IMR-90 (cell line): ENCODE measurements around the gene ZNF136. TPM values are rescaled to one million over a fixed set of nuclear protein-coding genes. Genes with fewer than 3 reads are reported as not detected.

Source experiments
- ATAC-seq: fragments of 200-7000 bp; cut with Tn5 transposase; 2 replicates; pipeline ENCODE4 v1.9.1; 2020; ENCODE audit warnings: low read depth, mild to moderate bottlenecking, moderate library complexity
- BruUV-seq: library from RNA; stranded (reverse); fragments of 400-500 nt; replicated peaks from 2 replicates; lab custom pipeline; 2021; lab: Mats Ljungman, UMichigan
- CTCF ChIA-PET: fragments of 300-600 bp; formaldehyde crosslinking; extraction: SDS; loops from one replicate; lab custom pipeline; 2021; ENCODE audit warnings: antibody characterized with exemption; lab: Yijun Ruan, JAX
- POLR2A ChIA-PET: fragments of 300-600 bp; sonication (Branson Sonifier 250); formaldehyde crosslinking; loops from one replicate; lab custom pipeline; 2022; ENCODE audit warnings: antibody characterized with exemption; ENCODE audit not compliant: unreplicated experiment; lab: Charles Lee
- DNase-seq: peaks from one replicate; pipeline ENCODE4 v3.0.0; 2013
- H2AFZ ChIP-seq: replicated peaks from 2 replicates; pipeline ENCODE3; 2013; ENCODE audit warnings: low read length, mild to moderate bottlenecking; ENCODE audit not compliant: poor library complexity
- H2AK5ac ChIP-seq: 2 replicates; pipeline ENCODE4 v1.6.1; 2013; ENCODE audit warnings: low read depth, low read length, inconsistent platforms
- H2AK9ac ChIP-seq: replicated peaks from 2 replicates; pipeline ENCODE3; 2013; ENCODE audit warnings: mild to moderate bottlenecking, low read depth, low read length, moderate library complexity; ENCODE audit not compliant: poor library complexity
- H2BK120ac ChIP-seq: 2 replicates; pipeline ENCODE4 v1.6.1; 2013; ENCODE audit warnings: low read depth, low read length, inconsistent platforms
- H2BK15ac ChIP-seq: 3 replicates; pipeline ENCODE4 v1.6.1; 2013; ENCODE audit warnings: low read depth, low read length, inconsistent platforms
- H2BK20ac ChIP-seq: 2 replicates; pipeline ENCODE4 v1.6.1; 2013; ENCODE audit warnings: low read depth, mild to moderate bottlenecking, inconsistent platforms, low read length, moderate library complexity
- H2BK5ac ChIP-seq: 2 replicates; pipeline ENCODE4 v1.6.1; 2013; ENCODE audit warnings: mild to moderate bottlenecking, low read depth, low read length, inconsistent platforms; ENCODE audit not compliant: poor library complexity, severe bottlenecking
- H3K14ac ChIP-seq: replicated peaks from 2 replicates; pipeline ENCODE4 v1.6.1; 2013; ENCODE audit warnings: low read depth, low read length, inconsistent platforms
- H3K18ac ChIP-seq: 2 replicates; pipeline ENCODE4 v1.6.1; 2013; ENCODE audit warnings: low read depth, low read length, control low read depth
- H3K23ac ChIP-seq: 2 replicates; pipeline ENCODE4 v1.6.1; 2013; ENCODE audit warnings: low read depth, low read length, inconsistent platforms
- H3K27ac ChIP-seq: 2 replicates; pipeline ENCODE4 v1.5.1; 2013; ENCODE audit warnings: mild to moderate bottlenecking, control low read depth, low read length; ENCODE audit not compliant: insufficient read depth
- H3K27me3 ChIP-seq: 2 replicates; pipeline ENCODE4 v1.6.1; 2013; ENCODE audit warnings: low read length; ENCODE audit not compliant: control insufficient read depth, insufficient read depth
- H3K36me3 ChIP-seq: 2 replicates; pipeline ENCODE4 v1.6.1; 2013; ENCODE audit warnings: low read length, mixed read lengths; ENCODE audit not compliant: control insufficient read depth, insufficient read depth
- H3K4ac ChIP-seq: 2 replicates; pipeline ENCODE4 v1.6.1; 2013; ENCODE audit warnings: low read depth, low read length, inconsistent platforms
- H3K4me1 ChIP-seq: 2 replicates; pipeline ENCODE4 v1.6.1; 2013; ENCODE audit warnings: low read length, mixed read lengths; ENCODE audit not compliant: control insufficient read depth, insufficient read depth
- H3K4me2 ChIP-seq: 2 replicates; pipeline ENCODE4 v1.6.1; 2013; ENCODE audit warnings: low read depth, mild to moderate bottlenecking, control low read depth, low read length, moderate library complexity
- H3K4me3 ChIP-seq: 2 replicates; pipeline ENCODE4 v1.5.1; 2013; ENCODE audit warnings: low read depth, mild to moderate bottlenecking, control low read depth, low read length, moderate library complexity; ENCODE audit not compliant: insufficient read depth
- H3K56ac ChIP-seq: 2 replicates; pipeline ENCODE4 v1.6.1; 2013; ENCODE audit warnings: low read length, inconsistent platforms; ENCODE audit not compliant: insufficient read depth; ENCODE audit errors: extremely low read depth
- H3K79me1 ChIP-seq, 2 experiments: 2 replicates each; pipeline ENCODE4 v1.6.1; 2013; ENCODE audit warnings: low read length in 2 of 2, inconsistent platforms in 1 of 2, low read depth in 1 of 2
- H3K9ac ChIP-seq: 2 replicates; pipeline ENCODE4 v1.6.1; 2013; ENCODE audit warnings: low read depth, low read length, control low read depth
- H3K9me1 ChIP-seq: 2 replicates; pipeline ENCODE4 v1.6.1; 2013; ENCODE audit warnings: low read length, inconsistent platforms; ENCODE audit not compliant: insufficient read depth
- H3K9me3 ChIP-seq: 2 replicates; pipeline ENCODE4 v1.6.1; 2013; ENCODE audit warnings: low read length; ENCODE audit not compliant: control insufficient read depth, insufficient read depth
- H4K20me1 ChIP-seq: 2 replicates; pipeline ENCODE4 v1.6.1; 2013; ENCODE audit warnings: low read length, inconsistent platforms; ENCODE audit not compliant: insufficient read depth
- H4K5ac ChIP-seq: 2 replicates; pipeline ENCODE4 v1.6.1; 2013; ENCODE audit warnings: mild to moderate bottlenecking, low read depth, low read length, control low read depth
- H4K8ac ChIP-seq, 2 experiments: 2 replicates each; pipeline ENCODE4 v1.6.1; 2013; ENCODE audit warnings: low read depth in 2 of 2, low read length in 2 of 2, control low read depth in 1 of 2, inconsistent platforms in 1 of 2
- H4K91ac ChIP-seq: 2 replicates; pipeline ENCODE4 v1.6.1; 2013; ENCODE audit warnings: low read depth, low read length, inconsistent platforms; ENCODE audit not compliant: insufficient read depth
- BHLHE40 ChIP-seq: fragments of 150-350 bp; IDR thresholded peaks from 2 replicates; pipeline ENCODE4 v1.6.1; 2016; ENCODE audit warnings: mild to moderate bottlenecking, low read depth, low read length
- CEBPB ChIP-seq: IDR thresholded peaks from 2 replicates; pipeline ENCODE4 v1.6.1; 2012; ENCODE audit warnings: low read depth, low read length, improper control_type of control experiment
- CHD1 ChIP-seq: IDR thresholded peaks from 2 replicates; pipeline ENCODE4 v1.6.1; 2012; ENCODE audit warnings: low read depth, low read length, improper control_type of control experiment
- FOS ChIP-seq: fragments of 150-350 bp; IDR thresholded peaks from 2 replicates; pipeline ENCODE4 v1.6.1; 2016; ENCODE audit warnings: low read depth, low read length
- MAFK ChIP-seq: IDR thresholded peaks from 2 replicates; pipeline ENCODE4 v1.6.1; 2012; ENCODE audit warnings: low read depth, low read length, improper control_type of control experiment
- NFE2L2 ChIP-seq: fragments of 150-350 bp; IDR thresholded peaks from 2 replicates; pipeline ENCODE4 v1.6.1; 2016; ENCODE audit warnings: low read depth, mild to moderate bottlenecking, low read length
- POLR2A ChIP-seq: IDR thresholded peaks from 2 replicates; pipeline ENCODE4 v1.6.1; 2012; ENCODE audit warnings: mild to moderate bottlenecking, low read depth, low read length
- RAD21 ChIP-seq: IDR thresholded peaks from 2 replicates; pipeline ENCODE4 v1.6.1; 2012; ENCODE audit warnings: low read length, improper control_type of control experiment
- RCOR1 ChIP-seq: IDR thresholded peaks from 2 replicates; pipeline ENCODE4 v1.6.1; 2012; ENCODE audit warnings: mild to moderate bottlenecking, low read length, improper control_type of control experiment; ENCODE audit not compliant: insufficient replicate concordance
- RFX5 ChIP-seq: IDR thresholded peaks from 2 replicates; pipeline ENCODE4 v1.8.0; 2012; ENCODE audit warnings: low read depth, mild to moderate bottlenecking, low read length, moderate library complexity
- SMC3 ChIP-seq: fragments of 150-350 bp; IDR thresholded peaks from 2 replicates; pipeline ENCODE4 v1.6.1; 2016; ENCODE audit warnings: low read depth, mild to moderate bottlenecking, antibody characterized with exemption, low read length, moderate library complexity
- WGBS, 2 experiments: methylation state at CpG; one replicate each; pipeline versions ENCODE4 v1.1.5 to v1.1.7; 2013; ENCODE audit warnings: missing lambda C conversion rate in 2 of 2; ENCODE audit not compliant: insufficient read length in 1 of 2; ENCODE audit errors: extremely low coverage in 2 of 2; 5-methylcytosine and 5-hydroxymethylcytosine counted together
- dilution Hi-C: fragments of 300-500 bp; cut with HindIII; formaldehyde crosslinking; loops from one replicate; pipeline ENCODE4 v1.14.3; 2018; ENCODE audit warnings: low sequenced_read_pairs; ENCODE audit not compliant: unreplicated experiment
- in situ Hi-C: fragments of 300-500 bp; cut with MboI; formaldehyde crosslinking; loops from 3 replicates; pipeline ENCODE4 v1.14.3; 2019; ENCODE audit warnings: low sequenced_read_pairs, inconsistent platforms, mixed read lengths
- intact Hi-C: fragments of 100-400 bp; cut with micrococcal nuclease; formaldehyde crosslinking; loops from 2 replicates; pipeline ENCODE4 v1.10.0; 2022
- polyA plus RNA-seq, 3 experiments: library from polyadenylated mRNA; depleted of rRNA; stranded (reverse); fragments of >200 nt; gene quantifications; 2 replicates each; pipeline ENCODE4 v1.2.3, GENCODE V29; 2012; ENCODE audit warnings: low replicate concordance in 1 of 3
- total RNA-seq: library from RNA; depleted of rRNA; stranded (reverse); fragments of >200 nt; gene quantifications from 2 replicates; pipeline ENCODE4 v1.2.3, GENCODE V29; 2012
- TF ChIP-seq, protein P1 (sequence below): fragments of 150-350 bp; IDR thresholded peaks from 2 replicates; pipeline ENCODE4 v1.6.1; 2017; ENCODE audit warnings: mild to moderate bottlenecking, antibody characterized with exemption, low read length, low read depth
- TF ChIP-seq, protein P2 (sequence below): conservative IDR thresholded peaks from 2 replicates; pipeline ENCODE4 v1.5.1; 2012; ENCODE audit warnings: mild to moderate bottlenecking, low read depth, low read length, improper control_type of control experiment
- TF ChIP-seq, protein P3 (sequence below): fragments of 150-350 bp; IDR thresholded peaks from 2 replicates; pipeline ENCODE4 v1.6.1; 2016; ENCODE audit warnings: low read depth, mild to moderate bottlenecking, low read length, moderate library complexity, borderline replicate concordance

ZNF136 gene
- total and polyA plus RNA-seq, 2 of the 4 experiments (the other 2 are of a cell fraction) = 1.9 to 6.8 TPM

DNA sequence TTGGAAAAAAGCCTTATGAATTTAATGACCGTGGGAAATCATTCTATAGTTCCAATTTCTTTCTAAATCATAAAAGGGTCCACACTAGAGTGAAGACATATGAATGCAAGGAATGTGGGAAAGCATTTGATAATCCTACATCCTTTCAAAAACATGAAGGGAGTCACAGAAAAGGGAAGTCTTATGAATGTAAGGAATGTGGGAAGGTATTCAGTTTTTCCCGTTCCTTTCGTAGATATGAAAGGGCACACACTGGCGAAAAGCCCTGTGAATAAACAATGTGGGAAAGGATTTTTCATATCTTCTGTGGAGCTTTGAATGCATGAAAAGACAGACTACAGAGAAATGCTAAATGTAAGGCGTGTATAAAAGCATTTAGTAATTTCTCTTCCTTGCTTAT lies 49.8 kb upstream of the ZNF136 start:
- no peak overlapping the region for H4K5ac ChIP-seq
- in situ Hi-C loops = no loop called here
- H4K8ac ChIP-seq = no peak overlapping the region
- H3K4me1 ChIP-seq = no peaks in the 10 kb centered on the region
- BruUV-seq = TSS peak; percentile 19
- no peak overlapping the region for H3K9ac ChIP-seq
- ChIA-PET POLR2A (no interaction called here), CTCF (no interaction called here)
- no peak overlapping the region for H3K27ac ChIP-seq
- H3K9me3 ChIP-seq = peaks cover 39% of the 10 kb centered on the region
- H2AK9ac ChIP-seq = no peak overlapping the region
- H3K56ac ChIP-seq = no peak overlapping the region
- no peak overlapping the region for H2AK5ac ChIP-seq
- DNase-seq = no peak
- dilution Hi-C loops = no loop called here
- H2BK20ac ChIP-seq = no peak overlapping the region
- no peak overlapping the region for H2BK15ac ChIP-seq
- no peak overlapping the region for H3K4ac ChIP-seq
- TF ChIP-seq NFE2L2 (no peak), SMC3 (no peak), RAD21 (no peak), MAFK (no peak), POLR2A (no peak), FOS (no peak), CEBPB (no peak), BHLHE40 (no peak), RFX5 (no peak), CHD1 (no peak), RCOR1 (no peak)
- TF ChIP-seq, protein P1, sequence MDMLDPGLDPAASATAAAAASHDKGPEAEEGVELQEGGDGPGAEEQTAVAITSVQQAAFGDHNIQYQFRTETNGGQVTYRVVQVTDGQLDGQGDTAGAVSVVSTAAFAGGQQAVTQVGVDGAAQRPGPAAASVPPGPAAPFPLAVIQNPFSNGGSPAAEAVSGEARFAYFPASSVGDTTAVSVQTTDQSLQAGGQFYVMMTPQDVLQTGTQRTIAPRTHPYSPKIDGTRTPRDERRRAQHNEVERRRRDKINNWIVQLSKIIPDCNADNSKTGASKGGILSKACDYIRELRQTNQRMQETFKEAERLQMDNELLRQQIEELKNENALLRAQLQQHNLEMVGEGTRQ = no peak
- TF ChIP-seq, protein P2, sequence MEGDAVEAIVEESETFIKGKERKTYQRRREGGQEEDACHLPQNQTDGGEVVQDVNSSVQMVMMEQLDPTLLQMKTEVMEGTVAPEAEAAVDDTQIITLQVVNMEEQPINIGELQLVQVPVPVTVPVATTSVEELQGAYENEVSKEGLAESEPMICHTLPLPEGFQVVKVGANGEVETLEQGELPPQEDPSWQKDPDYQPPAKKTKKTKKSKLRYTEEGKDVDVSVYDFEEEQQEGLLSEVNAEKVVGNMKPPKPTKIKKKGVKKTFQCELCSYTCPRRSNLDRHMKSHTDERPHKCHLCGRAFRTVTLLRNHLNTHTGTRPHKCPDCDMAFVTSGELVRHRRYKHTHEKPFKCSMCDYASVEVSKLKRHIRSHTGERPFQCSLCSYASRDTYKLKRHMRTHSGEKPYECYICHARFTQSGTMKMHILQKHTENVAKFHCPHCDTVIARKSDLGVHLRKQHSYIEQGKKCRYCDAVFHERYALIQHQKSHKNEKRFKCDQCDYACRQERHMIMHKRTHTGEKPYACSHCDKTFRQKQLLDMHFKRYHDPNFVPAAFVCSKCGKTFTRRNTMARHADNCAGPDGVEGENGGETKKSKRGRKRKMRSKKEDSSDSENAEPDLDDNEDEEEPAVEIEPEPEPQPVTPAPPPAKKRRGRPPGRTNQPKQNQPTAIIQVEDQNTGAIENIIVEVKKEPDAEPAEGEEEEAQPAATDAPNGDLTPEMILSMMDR = no peak
- TF ChIP-seq, protein P3, sequence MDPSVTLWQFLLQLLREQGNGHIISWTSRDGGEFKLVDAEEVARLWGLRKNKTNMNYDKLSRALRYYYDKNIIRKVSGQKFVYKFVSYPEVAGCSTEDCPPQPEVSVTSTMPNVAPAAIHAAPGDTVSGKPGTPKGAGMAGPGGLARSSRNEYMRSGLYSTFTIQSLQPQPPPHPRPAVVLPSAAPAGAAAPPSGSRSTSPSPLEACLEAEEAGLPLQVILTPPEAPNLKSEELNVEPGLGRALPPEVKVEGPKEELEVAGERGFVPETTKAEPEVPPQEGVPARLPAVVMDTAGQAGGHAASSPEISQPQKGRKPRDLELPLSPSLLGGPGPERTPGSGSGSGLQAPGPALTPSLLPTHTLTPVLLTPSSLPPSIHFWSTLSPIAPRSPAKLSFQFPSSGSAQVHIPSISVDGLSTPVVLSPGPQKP = no peak
- no peak overlapping the region for H3K4me3 ChIP-seq
- H2AFZ ChIP-seq = no peak overlapping the region
- H3K27me3 ChIP-seq = no peaks in the 10 kb centered on the region
- no peaks in the 10 kb centered on the region for H3K9me1 ChIP-seq
- H4K20me1 ChIP-seq = no peaks in the 10 kb centered on the region
- intact Hi-C loops = no loop called here
- H3K14ac ChIP-seq = no peak overlapping the region
- no peak overlapping the region for H4K91ac ChIP-seq
- peaks cover 20% of the 10 kb centered on the region for H3K36me3 ChIP-seq
- ATAC-seq = no peak
- H2BK120ac ChIP-seq = no peak overlapping the region
- H3K23ac ChIP-seq = no peak overlapping the region
- no peak overlapping the region for H2BK5ac ChIP-seq
- 94% methylated on average over 3 of the region's 5 CpGs; no CpG with 5 or more reads in 1 of the 2 experiments for WGBS, 2 experiments
- no peak overlapping the region for H3K4me2 ChIP-seq
- H3K79me1 ChIP-seq = peaks cover 0 to 8% of the 10 kb centered on the region in 2 experiments; a peak in 1 of 4 replicates
- H3K18ac ChIP-seq = no peak overlapping the region
